A673 (cell line): ENCODE data around the gene FAM83G.
"Not testable (repeated sequence)": the region's sequence is repeated elsewhere in the genome, so short reads cannot be mapped to it uniquely, and the experiment has no call there.

Experiments
- EZH2 ChIP-seq: fragments of 200-600 bp; sonication (generic); IDR thresholded peaks from 2 replicates; pipeline ENCODE4 v1.6.1; 2017; ENCODE audit warnings: borderline replicate concordance, low read depth, mild to moderate bottlenecking, mixed read lengths, antibody characterized with exemption, low read length; ENCODE audit not compliant: poor library complexity, severe bottlenecking
- TF ChIP-seq, protein P1 (sequence below): fragments of 300-800, 200-600 bp; sonication (generic); conservative IDR thresholded peaks from 2 replicates; pipeline ENCODE4 v1.5.1; 2017; ENCODE audit warnings: low read depth, mild to moderate bottlenecking, antibody characterized with exemption, low read length, moderate library complexity, mixed read lengths

DNA sequence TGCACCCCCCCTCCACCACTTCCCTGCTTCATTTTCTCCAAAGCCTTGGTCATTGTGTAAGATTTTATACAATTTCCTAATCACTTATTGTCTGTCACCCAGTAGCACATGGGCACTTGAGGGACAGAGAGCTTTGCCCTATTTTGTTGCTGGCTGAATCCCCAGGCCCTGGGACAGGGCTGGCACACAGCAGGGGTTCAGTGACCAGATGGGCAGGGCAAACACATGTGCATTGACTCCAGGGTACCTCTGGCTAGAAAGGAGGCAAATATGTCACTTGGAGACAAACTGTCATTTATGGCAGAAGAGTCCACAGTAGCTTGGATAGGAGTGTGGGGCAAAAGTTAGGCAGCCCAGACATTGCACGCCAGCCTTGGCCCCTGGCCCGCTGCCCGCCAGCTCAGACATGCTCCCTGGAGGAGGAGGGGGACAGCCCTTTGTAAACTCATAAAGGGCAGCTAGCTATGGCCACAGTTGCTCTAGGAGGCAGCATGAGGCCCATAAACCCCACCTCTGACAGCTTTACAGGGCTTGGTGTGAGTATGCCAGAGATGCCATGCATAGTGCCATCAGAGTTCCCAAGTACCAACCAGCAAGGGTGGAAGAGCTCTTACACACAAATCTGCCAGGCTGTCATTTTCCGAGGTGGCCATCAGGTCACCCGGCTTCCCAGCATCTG is 26.3 kb upstream of the FAM83G start:
- TF ChIP-seq, protein P1, sequence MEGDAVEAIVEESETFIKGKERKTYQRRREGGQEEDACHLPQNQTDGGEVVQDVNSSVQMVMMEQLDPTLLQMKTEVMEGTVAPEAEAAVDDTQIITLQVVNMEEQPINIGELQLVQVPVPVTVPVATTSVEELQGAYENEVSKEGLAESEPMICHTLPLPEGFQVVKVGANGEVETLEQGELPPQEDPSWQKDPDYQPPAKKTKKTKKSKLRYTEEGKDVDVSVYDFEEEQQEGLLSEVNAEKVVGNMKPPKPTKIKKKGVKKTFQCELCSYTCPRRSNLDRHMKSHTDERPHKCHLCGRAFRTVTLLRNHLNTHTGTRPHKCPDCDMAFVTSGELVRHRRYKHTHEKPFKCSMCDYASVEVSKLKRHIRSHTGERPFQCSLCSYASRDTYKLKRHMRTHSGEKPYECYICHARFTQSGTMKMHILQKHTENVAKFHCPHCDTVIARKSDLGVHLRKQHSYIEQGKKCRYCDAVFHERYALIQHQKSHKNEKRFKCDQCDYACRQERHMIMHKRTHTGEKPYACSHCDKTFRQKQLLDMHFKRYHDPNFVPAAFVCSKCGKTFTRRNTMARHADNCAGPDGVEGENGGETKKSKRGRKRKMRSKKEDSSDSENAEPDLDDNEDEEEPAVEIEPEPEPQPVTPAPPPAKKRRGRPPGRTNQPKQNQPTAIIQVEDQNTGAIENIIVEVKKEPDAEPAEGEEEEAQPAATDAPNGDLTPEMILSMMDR = not testable (repeated sequence)
- TF ChIP-seq EZH2 = not testable (repeated sequence)
